ENCODE data around the gene NPIPA5.
"Not testable (repeated sequence)": the region's sequence is repeated elsewhere in the genome, so short reads cannot be mapped to it uniquely, and the experiment has no call there.

Gene NPIPA5

DNA sequence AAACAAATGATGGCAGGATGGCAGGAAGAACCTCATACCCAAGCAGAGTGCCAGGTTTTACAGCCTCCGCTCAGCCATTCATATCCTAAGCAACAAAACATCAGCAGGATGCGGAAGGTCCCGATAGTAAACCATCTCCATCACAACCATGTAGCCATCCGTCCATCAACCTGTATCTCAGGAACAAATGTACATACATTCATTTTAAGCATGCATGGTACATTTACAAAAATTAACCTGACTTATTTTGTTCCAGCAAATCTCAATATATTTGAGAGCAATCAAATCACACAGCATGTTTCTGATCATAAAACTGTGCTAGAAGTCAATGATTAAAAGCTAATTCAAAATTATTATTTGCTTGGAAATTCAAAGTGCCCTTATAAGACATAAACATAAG, at the start of gene NPIPA5:
Gene NPIPA5, minus strand, starts transcription at position 101 of the 400 bp plus-strand sequence. Its CDS starts 0 bp downstream, at position 101.
- not testable (repeated sequence) for FAIRE-seq

- FAIRE-seq = peak; percentile 82
Observed at GRCh38 chr16:15427648-15428239, 49.6 kb upstream of the NPIPA5 start.

- no peak for FAIRE-seq
Observed at GRCh38 chr16:15426796-15427195, 48.7 kb upstream of the NPIPA5 start.

GRCh38 chr16:15425861-15426260, 47.8 kb upstream of the NPIPA5 start:
- no peak for FAIRE-seq

GRCh38 chr16:15422222-15422621, 44.1 kb upstream of the NPIPA5 start:
- no peak for FAIRE-seq

GRCh38 chr16:15421696-15422095, 43.6 kb upstream of the NPIPA5 start:
- not testable (repeated sequence) for FAIRE-seq

GRCh38 chr16:15418206-15418605, 40.1 kb upstream of the NPIPA5 start:
- no peak for FAIRE-seq

GRCh38 chr16:15417197-15417596, 39.1 kb upstream of the NPIPA5 start:
- no peak for FAIRE-seq

- no peak for FAIRE-seq
Observed at GRCh38 chr16:15415511-15415985, 37.5 kb upstream of the NPIPA5 start.

GRCh38 chr16:15409476-15409875, 31.4 kb upstream of the NPIPA5 start:
- not testable (repeated sequence) for FAIRE-seq

- not testable (repeated sequence) for FAIRE-seq
Observed at GRCh38 chr16:15407756-15408155, 29.7 kb upstream of the NPIPA5 start.

DNA sequence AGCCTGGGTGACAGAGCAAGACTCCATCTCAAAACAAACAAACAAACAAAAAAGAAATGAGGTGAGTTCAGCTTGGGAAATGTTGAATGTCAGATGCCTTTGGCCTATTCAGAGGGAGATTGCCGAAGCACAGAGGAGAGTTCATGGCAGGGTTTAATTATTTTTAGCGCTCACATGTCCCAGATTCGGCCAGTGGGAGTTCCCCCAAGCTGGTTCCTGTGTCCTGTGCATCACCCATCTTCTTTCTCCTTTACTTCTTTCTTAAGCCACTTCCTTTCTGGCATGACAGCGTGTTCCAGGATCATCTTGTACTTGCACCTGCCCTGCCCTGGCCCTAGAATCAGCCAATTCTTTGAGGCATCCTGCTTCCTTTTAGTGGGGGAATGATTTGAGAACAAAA, 26.7 kb upstream of the NPIPA5 start:
- FAIRE-seq = no peak

DNA sequence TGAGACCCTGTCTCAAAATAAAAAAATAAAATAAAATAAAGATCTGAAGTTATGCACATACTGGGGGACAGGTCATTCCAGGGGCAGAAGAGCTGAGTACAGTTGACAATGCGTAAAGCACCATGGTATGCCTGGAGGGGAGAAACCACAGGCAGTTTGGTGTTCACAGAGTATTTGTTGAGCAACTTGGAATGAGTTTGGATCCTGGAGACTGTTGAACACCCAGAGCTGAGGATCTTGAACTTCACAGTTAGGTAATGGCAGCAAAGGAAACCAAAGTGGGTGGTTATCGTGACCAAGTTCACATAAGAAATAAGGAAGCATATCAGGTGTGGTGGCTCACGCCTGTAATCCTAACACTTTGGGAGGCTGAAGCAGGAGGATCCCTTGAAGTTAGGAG, 26.0 kb upstream of the NPIPA5 start:
- FAIRE-seq = not testable (repeated sequence)

- no peak for FAIRE-seq
Observed at GRCh38 chr16:15403392-15403995, 25.4 kb upstream of the NPIPA5 start.

- no peak for FAIRE-seq
Observed at GRCh38 chr16:15401972-15402371, 23.9 kb upstream of the NPIPA5 start.

- FAIRE-seq = not testable (repeated sequence)
Observed at GRCh38 chr16:15400314-15400713, 22.2 kb upstream of the NPIPA5 start.

DNA sequence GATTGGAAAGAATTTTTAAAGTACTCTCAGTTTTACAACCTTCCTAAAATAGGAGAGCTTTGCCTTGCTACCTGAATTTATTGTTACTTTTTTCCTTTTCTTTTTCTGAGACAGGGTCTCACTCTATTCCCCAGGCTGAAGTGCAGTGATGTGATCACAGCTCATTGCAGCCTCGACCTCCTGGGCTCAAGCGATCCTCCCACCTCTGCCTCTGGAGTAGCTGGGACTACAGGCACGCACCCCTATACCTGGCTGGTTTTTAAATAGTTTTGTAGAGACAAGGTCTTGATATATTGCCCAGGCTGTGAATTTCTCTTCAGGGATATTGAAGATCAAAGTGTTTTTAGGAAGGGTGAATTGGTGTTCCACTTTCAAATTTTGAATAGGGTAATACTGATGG, 21.2 kb upstream of the NPIPA5 start:
- no peak for FAIRE-seq

GRCh38 chr16:15398618-15399316, 20.7 kb upstream of the NPIPA5 start:
- no peak for FAIRE-seq

DNA sequence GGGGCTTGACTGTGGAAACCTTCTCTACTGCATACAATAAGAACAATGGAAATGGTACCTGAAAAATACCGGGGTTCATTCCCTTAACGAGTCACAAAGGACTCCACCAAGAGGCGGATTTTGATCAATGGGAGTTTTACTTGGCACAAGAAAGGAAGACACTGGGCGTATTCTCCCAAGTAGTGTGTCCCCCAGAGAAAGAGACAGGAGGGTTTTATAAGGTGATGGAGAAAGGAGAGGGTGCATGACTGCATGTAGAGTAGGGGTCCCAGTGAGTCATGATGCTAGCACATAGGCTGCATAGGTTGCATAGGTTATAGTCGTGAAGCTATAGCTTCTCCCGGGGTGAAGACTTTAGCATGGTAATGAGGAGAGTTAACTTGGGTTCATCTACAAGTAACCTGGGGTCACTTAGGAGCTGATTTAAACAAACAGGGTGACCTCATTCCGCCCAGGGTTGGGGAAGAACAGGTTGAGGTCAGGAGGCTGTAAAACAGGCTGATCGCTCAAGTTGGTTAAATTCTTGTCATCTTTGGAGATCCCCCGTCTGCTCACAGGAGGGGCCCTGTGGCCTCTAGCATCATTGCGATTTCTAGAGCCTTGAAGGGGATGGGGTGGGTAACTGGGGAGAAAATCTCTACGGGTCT, 19.0 kb upstream of the NPIPA5 start:
- no peak for FAIRE-seq

- FAIRE-seq = not testable (repeated sequence)
Observed at GRCh38 chr16:15396509-15396829, 18.4 kb upstream of the NPIPA5 start.

GRCh38 chr16:15395631-15396508, 17.8 kb upstream of the NPIPA5 start, which contains the start of gene MPV17L:
TSS of gene MPV17L (plus strand) at chr16:15395754. CDS start at chr16:15395898, 144 bp downstream.
- FAIRE-seq = not testable (repeated sequence)

GRCh38 chr16:15393025-15393424, 14.9 kb upstream of the NPIPA5 start:
- not testable (repeated sequence) for FAIRE-seq

Data from A204.1 (cell line).